Activated T-cell treated with anti-CD3 and anti-CD28 coated beads, Interleukin-2, amount 50 U/mL, for 4 hours (primary cell): ENCODE results near the gene ZBED4. TPM values are rescaled to one million over a fixed set of nuclear protein-coding genes. Genes with fewer than 3 reads are reported as not detected.

Source experiments
- total RNA-seq, 3 donors: library from RNA; stranded (reverse); gene quantifications; one replicate each; pipeline ENCODE4 v1.2.1, GENCODE V29; 2021

The ZBED4 gene
- total RNA-seq, 3 donors from 2014 or later: 16.5 to 17.7 (median 16.8) TPM

Other genes starting within 250 kb of the ZBED4 start
- gene BRD1, start 26.0 kb upstream of the ZBED4 start, total RNA-seq: 10 to 100 TPM; 26.8 to 34.9 (median 32.3) TPM
- gene ALG12, start 64.6 kb downstream of the ZBED4 start, total RNA-seq: 10 to 100 TPM; 13.5 to 18.6 (median 14.6) TPM
- 10 to 100 TPM; 62.8 to 71.2 (median 64.2) TPM for gene CRELD2, start 64.8 kb downstream of the ZBED4 start, total RNA-seq
- gene PIM3, start 106.9 kb downstream of the ZBED4 start, total RNA-seq: 100 to 1,000 TPM; 426 to 498 (median 461) TPM
- gene IL17REL, start 158.9 kb downstream of the ZBED4 start, total RNA-seq: under 1 TPM; 0.08 to 0.24 (median 0.13) TPM
- not detected for gene TTLL8, start 204.5 kb downstream of the ZBED4 start, total RNA-seq
- gene MLC1, start 231.6 kb downstream of the ZBED4 start, total RNA-seq: under 1 TPM; 0.13 to 0.87 (median 0.38) TPM
- not detected for gene MOV10L1, start 236.2 kb downstream of the ZBED4 start, total RNA-seq